ENCODE data around the gene TAOK3. TPM values are rescaled to one million over a fixed set of nuclear protein-coding genes. Genes with fewer than 3 reads are reported as not detected.

The TAOK3 gene
- total and polyA plus RNA-seq, 9 of the 15 experiments (the other 6 are each of a cell fraction or from before 2014, with no cell fraction given), result 24.3 to 83.5 (median 47.1) TPM

- TF ChIP-seq ZHX1 (conservative IDR thresholded peaks at IDR 0.05; ENCODE audit: low read length), result no peak
- no peak for TF ChIP-seq THAP7 (CRISPR knock-in tag; IDR thresholded peaks at IDR 0.05)
- no peak for TF ChIP-seq ARID2 (IDR thresholded peaks at IDR 0.05)
- no peak for TF ChIP-seq AFF1 (IDR thresholded peaks at IDR 0.05; ENCODE audit: low read depth in 1 of 2, partially characterized antibody in 2 of 2)
- TF ChIP-seq MECOM (CRISPR knock-in tag; IDR thresholded peaks at IDR 0.05), result no peak
- no peak for TF ChIP-seq ADNP (tag; IDR thresholded peaks at IDR 0.05)
- no peak for TF ChIP-seq TFAP4 (CRISPR knock-in tag; IDR thresholded peaks at IDR 0.05; ENCODE audit: borderline replicate concordance)
- no peak for TF ChIP-seq CCAR2 (IDR thresholded peaks at IDR 0.05; ENCODE audit: low read depth, low read length)
- no peak for TF ChIP-seq ZMIZ1 (IDR thresholded peaks at IDR 0.05; ENCODE audit: low read depth in 2 of 2, low read length in 2 of 2)
- TF ChIP-seq TEAD1 (CRISPR knock-in tag; IDR thresholded peaks at IDR 0.05), result no peak
Measured at GRCh38 chr12:118187751-118188435, 184.8 kb downstream of the TAOK3 start (continued).

Measured in K562 (cell line).